Endothelial cell of hepatic sinusoid (primary cell): ENCODE data around the gene CREM.

ENCODE experiments used
- in situ Hi-C: cut with HindIII; loops from 2 replicates; pipeline ENCODE4 v1.10.0; 2017; ENCODE audit warnings: low sequenced_read_pairs

The CREM gene

GRCh38 chr10:35191523-35191922 lies 64.9 kb downstream of the CREM start:
- in situ Hi-C loops = no loop called here

GRCh38 chr10:35192645-35193249 lies 66.1 kb downstream of the CREM start:
- in situ Hi-C loops = no loop called here

GRCh38 chr10:35194471-35194870 lies 67.8 kb downstream of the CREM start:
- in situ Hi-C loops = no loop called here

GRCh38 chr10:35194906-35195305 lies 68.3 kb downstream of the CREM start:
- in situ Hi-C loops = no loop called here

GRCh38 chr10:35195361-35196306 lies 69.0 kb downstream of the CREM start:
- in situ Hi-C loops = no loop called here

GRCh38 chr10:35200487-35200886 lies 73.8 kb downstream of the CREM start:
- in situ Hi-C loops = no loop called here

GRCh38 chr10:35201234-35201633 lies 74.6 kb downstream of the CREM start:
- in situ Hi-C loops = no loop called here

GRCh38 chr10:35202050-35202449 lies 75.4 kb downstream of the CREM start:
- in situ Hi-C loops = no loop called here

- in situ Hi-C loops = no loop called here
These were observed 77.1 kb downstream of the CREM start for GRCh38 chr10:35203745-35204144.

- in situ Hi-C loops = loop anchor here (5.0 kb wide), 1 partner anchor 32 kb away; no protein-coding TSS in a partner anchor
These were observed 78.1 kb downstream of the CREM start for GRCh38 chr10:35204650-35205319.

- in situ Hi-C loops = loop anchor here (5.0 kb wide), 1 partner anchor 34 kb away; no protein-coding TSS in a partner anchor
These were observed 79.6 kb downstream of the CREM start for GRCh38 chr10:35206274-35206673.

- in situ Hi-C loops = loop anchor here (5.0 kb wide), 1 partner anchor 36 kb away; no protein-coding TSS in a partner anchor
These were observed 81.9 kb downstream of the CREM start for GRCh38 chr10:35208536-35208935.

GRCh38 chr10:35208949-35209613 lies 82.4 kb downstream of the CREM start:
- in situ Hi-C loops = loop anchor here (5.0 kb wide), 1 partner anchor 37 kb away; no protein-coding TSS in a partner anchor

- in situ Hi-C loops = loop anchor here (5.0 kb wide), 1 partner anchor 84 kb away; the partner anchor contains the start of gene CREM
These were observed 84.3 kb downstream of the CREM start for GRCh38 chr10:35210961-35211360.

GRCh38 chr10:35211390-35211789 lies 84.7 kb downstream of the CREM start:
- in situ Hi-C loops = loop anchor here (5.0 kb wide), 1 partner anchor 84 kb away; the partner anchor contains the start of gene CREM

- in situ Hi-C loops = loop anchor here (5.0 kb wide), 1 partner anchor 86 kb away; the partner anchor contains the start of gene CREM
These were observed 86.2 kb downstream of the CREM start for GRCh38 chr10:35212856-35213255.

- in situ Hi-C loops = loop anchor here (5.0 kb wide), 1 partner anchor 86 kb away; the partner anchor contains the start of gene CREM
These were observed 87.1 kb downstream of the CREM start for GRCh38 chr10:35213699-35214098.

- in situ Hi-C loops = loop anchor here (5.0 kb wide), 1 partner anchor 87 kb away; the partner anchor contains the start of gene CREM
These were observed 88.0 kb downstream of the CREM start for GRCh38 chr10:35214607-35215020.

- in situ Hi-C loops = no loop called here
These were observed 88.5 kb downstream of the CREM start for GRCh38 chr10:35215107-35215506.

- in situ Hi-C loops = no loop called here
These were observed 89.8 kb downstream of the CREM start for GRCh38 chr10:35216303-35216905.
